CD14-positive monocyte (primary cell): ENCODE measurements around the gene LTB4R2. TPM values are rescaled to one million over a fixed set of nuclear protein-coding genes. Genes with fewer than 3 reads are reported as not detected.

Experiments
- DNase-seq, 3 donors: peaks; one replicate each; pipeline ENCODE4 v3.0.0-alpha.2; 2011 to 2022
- H2AFZ ChIP-seq: 2 replicates; pipeline ENCODE4 v1.6.0; 2012; ENCODE audit warnings: mild to moderate bottlenecking, low read depth, low read length, inconsistent platforms; ENCODE audit not compliant: insufficient read depth, poor library complexity, severe bottlenecking
- H3K27ac ChIP-seq, 2 donors: 1 replicate in 1 of 2; 2 replicates in 1 of 2; pipeline ENCODE4 v1.5.1; 2012 to 2013; ENCODE audit warnings: low read length in 2 of 2, control low read depth in 1 of 2, inconsistent platforms in 1 of 2, low read depth in 1 of 2, mild to moderate bottlenecking in 1 of 2
- H3K27me3 ChIP-seq, 2 donors: one replicate each; pipeline versions ENCODE4 v1.6.0 to v1.6.1; 2011 to 2013; ENCODE audit warnings: low read length in 2 of 2; ENCODE audit not compliant: control insufficient read depth in 2 of 2, insufficient read depth in 2 of 2
- H3K36me3 ChIP-seq, 2 donors: replicated peaks in 1 of 2; 1 replicate in 1 of 2; 2 replicates in 1 of 2; pipeline versions ENCODE4 v1.5.1 to v1.6.1; 2012 to 2013; ENCODE audit warnings: low read length in 2 of 2, control low read depth in 1 of 2, inconsistent platforms in 1 of 2, mild to moderate bottlenecking in 1 of 2; ENCODE audit not compliant: insufficient read depth in 2 of 2, control insufficient read depth in 1 of 2
- H3K4me1 ChIP-seq, 2 donors: 1 replicate in 1 of 2; 2 replicates in 1 of 2; pipeline versions ENCODE4 v1.5.1 to v1.6.1; 2012 to 2013; ENCODE audit warnings: low read length in 2 of 2, control low read depth in 1 of 2, inconsistent platforms in 1 of 2, mild to moderate bottlenecking in 1 of 2, moderate library complexity in 1 of 2; ENCODE audit not compliant: insufficient read depth in 2 of 2, control insufficient read depth in 1 of 2
- H3K4me2 ChIP-seq: replicated peaks from 2 replicates; pipeline ENCODE3; 2012; ENCODE audit warnings: low read length, moderate library complexity, mild to moderate bottlenecking; ENCODE audit not compliant: poor library complexity, severe bottlenecking; ENCODE audit errors: extremely low read depth
- H3K4me3 ChIP-seq, 3 experiments: fragments of 200-600 bp in 1 of 3; sonication (generic) in 1 of 3; replicated peaks in 1 of 3; 1 replicate in 2 of 3; 2 replicates in 1 of 3; pipeline ENCODE4 v1.5.1; 2011 to 2013; ENCODE audit warnings: low read length in 3 of 3, mild to moderate bottlenecking in 3 of 3, control low read depth in 2 of 3, low read depth in 2 of 3, inconsistent platforms in 1 of 3, moderate library complexity in 1 of 3
- H3K79me2 ChIP-seq: 2 replicates; pipeline ENCODE4 v1.6.0; 2012; ENCODE audit warnings: mild to moderate bottlenecking, control low read depth, inconsistent platforms, low read length, moderate library complexity; ENCODE audit not compliant: insufficient read depth
- H3K9ac ChIP-seq: 2 replicates; pipeline ENCODE4 v1.6.0; 2017; ENCODE audit warnings: low read length, mild to moderate bottlenecking; ENCODE audit not compliant: insufficient read depth, poor library complexity, severe bottlenecking
- H3K9me3 ChIP-seq, 2 donors: replicated peaks in 1 of 2; 1 replicate in 1 of 2; 2 replicates in 1 of 2; pipeline versions ENCODE4 v1.5.1 to v1.6.1; 2012 to 2013; ENCODE audit warnings: low read length in 2 of 2, control low read depth in 1 of 2; ENCODE audit not compliant: control insufficient read depth in 1 of 2, insufficient read depth in 1 of 2
- H4K20me1 ChIP-seq: 2 replicates; pipeline ENCODE4 v1.6.0; 2012; ENCODE audit warnings: mild to moderate bottlenecking, low read length, control low read depth, moderate library complexity; ENCODE audit not compliant: insufficient read depth
- H3K27ac Mint-ChIP-seq, 7 donors: one replicate each; pipeline ENCODE4 v1.8.0; 2020; ENCODE audit warnings: mild to moderate bottlenecking in 7 of 7, mixed read lengths in 7 of 7, moderate library complexity in 6 of 7, inconsistent platforms in 2 of 7
- H3K27me3 Mint-ChIP-seq, 3 donors: one replicate each; pipeline ENCODE4 v1.8.0; 2021 to 2022; ENCODE audit warnings: low read depth in 3 of 3, mild to moderate bottlenecking in 3 of 3, mixed read lengths in 3 of 3, moderate library complexity in 3 of 3, inconsistent platforms in 1 of 3
- H3K36me3 Mint-ChIP-seq, 2 donors: one replicate each; pipeline ENCODE4 v1.8.0; 2020; ENCODE audit warnings: mixed read lengths in 2 of 2, inconsistent platforms in 1 of 2, mild to moderate bottlenecking in 1 of 2
- H3K4me1 Mint-ChIP-seq: one replicate; pipeline ENCODE4 v1.8.0; 2020; ENCODE audit warnings: mild to moderate bottlenecking, mixed read lengths
- H3K4me3 Mint-ChIP-seq, 2 donors: one replicate each; pipeline ENCODE4 v1.8.0; 2020; ENCODE audit warnings: mild to moderate bottlenecking in 2 of 2, mixed read lengths in 2 of 2, moderate library complexity in 1 of 2
- H3K9me3 Mint-ChIP-seq, 7 donors: one replicate each; pipeline ENCODE4 v1.8.0; 2020 to 2022; ENCODE audit warnings: mixed read lengths in 7 of 7, mild to moderate bottlenecking in 6 of 7, moderate library complexity in 6 of 7, inconsistent platforms in 2 of 7
- CTCF ChIP-seq: fragments of 200-600 bp; IDR thresholded peaks from one replicate; pipeline ENCODE4 v1.8.0; 2022; ENCODE audit warnings: antibody characterized with exemption, mild to moderate bottlenecking
- WGBS: methylation state at CpG from one replicate; pipeline ENCODE4 v1.1.5; 2013; ENCODE audit warnings: missing lambda C conversion rate; ENCODE audit not compliant: insufficient coverage; 5-methylcytosine and 5-hydroxymethylcytosine counted together
- intact Hi-C, 2 donors: fragments of 100-400 bp; cut with micrococcal nuclease; formaldehyde crosslinking; loops; one replicate each; pipeline versions ENCODE4 v1.15.0 to v1.15.1; 2023
- polyA plus RNA-seq, 3 donors: library from polyadenylated mRNA; depleted of rRNA in 1 of 3; unstranded in 2 of 3; stranded (reverse) in 1 of 3; fragments of 300-500 nt in 2 of 3; fragments of >200 nt in 1 of 3; fragmentation: Illumina TruSeq in 2 of 3; gene quantifications; 1 replicate in 2 of 3; 2 replicates in 1 of 3; pipeline ENCODE4 v1.2.3, GENCODE V29; 2012 to 2021

Gene LTB4R2
- polyA plus RNA-seq, 3 donors = 2.7 to 25.1 (median 2.9) TPM

GRCh38 chr14:24269368-24269767 lies 40.6 kb upstream of the LTB4R2 start:
- H3K27ac ChIP-seq = no peak overlapping the region
- H3K4me3 Mint-ChIP-seq = no peak overlapping the region
- no peak overlapping the region for H3K27ac Mint-ChIP-seq
- no peak for TF ChIP-seq CTCF
- peaks cover 49 to 58% of the 10 kb centered on the region in 2 donors for H3K36me3 Mint-ChIP-seq
- DNase-seq = no peak
- H3K27me3 Mint-ChIP-seq = peaks cover 0 to 2% (median 0%) of the 10 kb centered on the region in 3 donors
- no peak overlapping the region for H3K4me3 ChIP-seq
- H4K20me1 ChIP-seq = no peaks in the 10 kb centered on the region
- H3K9ac ChIP-seq = no peak overlapping the region
- H3K36me3 ChIP-seq = peaks cover 55 to 57% of the 10 kb centered on the region in 2 donors
- H3K79me2 ChIP-seq = peaks cover 34% of the 10 kb centered on the region
- no peak overlapping the region for H3K4me2 ChIP-seq
- WGBS = 97% methylated on average over 7 of the region's 8 CpGs
- no peak overlapping the region for H2AFZ ChIP-seq
- intact Hi-C loops = no loop called here
- H3K27me3 ChIP-seq = no peaks in the 10 kb centered on the region
- peaks cover 41% of the 10 kb centered on the region for H3K4me1 Mint-ChIP-seq
- peaks cover 35 to 38% of the 10 kb centered on the region in 2 donors for H3K4me1 ChIP-seq
- no peaks in the 10 kb centered on the region for H3K9me3 ChIP-seq
- H3K9me3 Mint-ChIP-seq = peaks cover 0 to 2% (median 0%) of the 10 kb centered on the region in 7 donors

DNA sequence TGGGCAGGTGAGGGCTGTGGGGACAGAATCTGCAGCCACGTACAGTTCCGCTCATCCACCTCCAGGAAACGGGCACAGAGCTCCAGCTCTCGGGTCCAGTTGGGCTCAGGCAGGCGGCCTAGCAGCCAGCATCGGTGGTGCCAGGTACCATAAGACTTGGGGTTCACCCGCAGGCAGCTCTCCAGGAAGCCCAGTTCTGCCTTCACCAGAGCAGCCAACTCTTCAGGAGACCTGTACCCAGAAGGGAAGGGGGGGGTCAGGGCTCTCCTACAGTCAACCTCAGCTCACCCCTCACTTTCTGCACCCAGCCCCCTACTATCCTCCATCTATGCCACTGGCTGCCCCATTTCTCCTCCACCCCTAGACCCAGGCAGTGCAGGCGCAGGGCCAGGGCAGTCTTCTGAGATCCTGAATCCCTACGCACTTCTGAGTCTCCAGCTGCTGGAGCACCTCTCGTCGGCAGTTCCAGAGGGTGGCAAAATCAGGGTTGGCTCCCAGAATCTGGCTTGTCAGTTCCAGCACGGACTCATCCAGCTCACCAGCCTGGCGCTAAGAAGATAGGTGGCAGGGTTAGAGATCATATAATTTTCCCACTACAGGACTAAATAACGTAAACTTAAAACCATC lies 39.9 kb upstream of the LTB4R2 start:
- H3K4me1 Mint-ChIP-seq = peaks cover 44% of the 10 kb centered on the region
- DNase-seq = no peak
- Histone ChIP-seq H3K27me3 (no peaks in the 10 kb centered on the region), H3K4me3 (no peak overlapping the region), H3K9ac (no peak overlapping the region), H2AFZ (no peak overlapping the region), H3K27ac (no peak overlapping the region), H3K36me3 (peaks cover 50 to 52% of the 10 kb centered on the region in 2 donors), H3K4me2 (peak overlapping the region; percentile 85), H3K4me1 (peaks cover 41 to 45% of the 10 kb centered on the region in 2 donors), H4K20me1 (no peaks in the 10 kb centered on the region), H3K79me2 (peaks cover 34% of the 10 kb centered on the region), H3K9me3 (no peaks in the 10 kb centered on the region)
- peaks cover 0 to 2% (median 0%) of the 10 kb centered on the region in 7 donors for H3K9me3 Mint-ChIP-seq
- peaks cover 0 to 2% (median 0%) of the 10 kb centered on the region in 3 donors for H3K27me3 Mint-ChIP-seq
- WGBS = 99% methylated on average over 9 of the region's 14 CpGs
- no peak for TF ChIP-seq CTCF
- peaks cover 43 to 52% of the 10 kb centered on the region in 2 donors for H3K36me3 Mint-ChIP-seq
- H3K4me3 Mint-ChIP-seq = peak overlapping the region in 1 of 2 donors; percentile 24
- intact Hi-C loops = loop anchor here in 1 of 2 donors (2.0 kb wide), 1 partner anchor 27 kb away; the partner anchor contains the start of gene TINF2
- peak overlapping the region in 1 of 7 donors; percentile 15 for H3K27ac Mint-ChIP-seq
